ENCODE data around the gene ANXA3. TPM values are rescaled to one million over a fixed set of nuclear protein-coding genes. Genes with fewer than 3 reads are reported as not detected.

ANXA3 gene
- polyA plus RNA-seq, 1 donor from 2014 or later = 0.27 TPM

- no peaks in the 10 kb centered on the region for H3K9me3 ChIP-seq (ENCODE audit: low read length)
- no peak overlapping the region for H2AFZ ChIP-seq (ENCODE audit: low read depth, low read length)
- no peak overlapping the region for H3K4me2 ChIP-seq (ENCODE audit: low read length)
- TF ChIP-seq CTCF (IDR thresholded peaks at IDR 0.05; ENCODE audit: poor library complexity, severe bottlenecking) (peak; percentile 58), EP300 (conservative IDR thresholded peaks at IDR 0.05; ENCODE audit: poor library complexity, severe bottlenecking) (no peak), RAD21 (conservative IDR thresholded peaks at IDR 0.05) (no peak)
- no peaks in the 10 kb centered on the region for H3K27me3 ChIP-seq (ENCODE audit: insufficient read depth, low read depth, low read length)
- no peaks in the 10 kb centered on the region for H4K20me1 ChIP-seq (ENCODE audit: insufficient read depth)
- no peak overlapping the region for H3K4me3 ChIP-seq (ENCODE audit: low read length)
- no peaks in the 10 kb centered on the region for H3K9me2 ChIP-seq (ENCODE audit: insufficient read depth, low read length)
- no peak overlapping the region for H3K9ac ChIP-seq (ENCODE audit: low read length)
- no peak overlapping the region for H3K27ac ChIP-seq (ENCODE audit: low read length)
- no peaks in the 10 kb centered on the region for H3K36me3 ChIP-seq (ENCODE audit: insufficient read depth, low read length)
- H3F3A ChIP-seq (ENCODE audit: insufficient read depth, low read length, poor library complexity, severe bottlenecking) = no peaks in the 10 kb centered on the region
- H3K79me2 ChIP-seq (replicated peaks; ENCODE audit: insufficient read depth, low read length) = no peaks in the 10 kb centered on the region
Observed at GRCh38 chr4:78644744-78645330, 93.3 kb downstream of the ANXA3 start.

GRCh38 chr4:78645853-78646757 is 94.5 kb downstream of the ANXA3 start:
- no peak overlapping the region for H2AFZ ChIP-seq (ENCODE audit: low read depth, low read length)
- no peaks in the 10 kb centered on the region for H4K20me1 ChIP-seq (ENCODE audit: insufficient read depth)
- H3K27ac ChIP-seq (ENCODE audit: low read length) = no peak overlapping the region
- no peaks in the 10 kb centered on the region for H3K9me2 ChIP-seq (ENCODE audit: insufficient read depth, low read length)
- H3K79me2 ChIP-seq (replicated peaks; ENCODE audit: insufficient read depth, low read length) = no peaks in the 10 kb centered on the region
- TF ChIP-seq CTCF (IDR thresholded peaks at IDR 0.05; ENCODE audit: poor library complexity, severe bottlenecking) (no peak), TAF1 (IDR thresholded peaks at IDR 0.05; ENCODE audit: low read depth) (no peak), SMC3 (conservative IDR thresholded peaks at IDR 0.05; ENCODE audit: poor library complexity) (no peak)
- no peaks in the 10 kb centered on the region for H3K27me3 ChIP-seq (ENCODE audit: insufficient read depth, low read depth, low read length)
- H3K36me3 ChIP-seq (ENCODE audit: insufficient read depth, low read length) = no peaks in the 10 kb centered on the region
- H3K9me3 ChIP-seq (ENCODE audit: low read length) = no peaks in the 10 kb centered on the region
- H3K4me2 ChIP-seq (ENCODE audit: low read length) = no peak overlapping the region
- H3F3A ChIP-seq (ENCODE audit: insufficient read depth, low read length, poor library complexity, severe bottlenecking) = no peaks in the 10 kb centered on the region
- H3K4me3 ChIP-seq (ENCODE audit: low read length) = no peak overlapping the region
- H3K9ac ChIP-seq (ENCODE audit: low read length) = no peak overlapping the region

GRCh38 chr4:78647272-78647671 is 95.7 kb downstream of the ANXA3 start:
- no peak overlapping the region for H3K27ac ChIP-seq (ENCODE audit: low read length)
- H4K20me1 ChIP-seq (ENCODE audit: insufficient read depth) = no peaks in the 10 kb centered on the region
- no peak overlapping the region for H3K4me2 ChIP-seq (ENCODE audit: low read length)
- no peak overlapping the region for H3K4me3 ChIP-seq (ENCODE audit: low read length)
- H3F3A ChIP-seq (ENCODE audit: insufficient read depth, low read length, poor library complexity, severe bottlenecking) = no peaks in the 10 kb centered on the region
- no peaks in the 10 kb centered on the region for H3K9me2 ChIP-seq (ENCODE audit: insufficient read depth, low read length)
- no peak overlapping the region for H2AFZ ChIP-seq (ENCODE audit: low read depth, low read length)
- no peaks in the 10 kb centered on the region for H3K27me3 ChIP-seq (ENCODE audit: insufficient read depth, low read depth, low read length)
- no peak for TF ChIP-seq REST (IDR thresholded peaks at IDR 0.05; ENCODE audit: borderline replicate concordance)
- TF ChIP-seq CTCF (IDR thresholded peaks at IDR 0.05; ENCODE audit: poor library complexity, severe bottlenecking) = no peak
- no peak for TF ChIP-seq EP300 (conservative IDR thresholded peaks at IDR 0.05; ENCODE audit: poor library complexity, severe bottlenecking)
- TF ChIP-seq TAF1 (IDR thresholded peaks at IDR 0.05; ENCODE audit: low read depth) = no peak
- no peaks in the 10 kb centered on the region for H3K36me3 ChIP-seq (ENCODE audit: insufficient read depth, low read length)
- H3K9ac ChIP-seq (ENCODE audit: low read length) = no peak overlapping the region
- no peaks in the 10 kb centered on the region for H3K79me2 ChIP-seq (replicated peaks; ENCODE audit: insufficient read depth, low read length)
- H3K9me3 ChIP-seq (ENCODE audit: low read length) = no peaks in the 10 kb centered on the region

Measured in neural cell (in vitro differentiated cells).